Measurements from ENCODE around the gene SFMBT1.

The SFMBT1 gene

DNA sequence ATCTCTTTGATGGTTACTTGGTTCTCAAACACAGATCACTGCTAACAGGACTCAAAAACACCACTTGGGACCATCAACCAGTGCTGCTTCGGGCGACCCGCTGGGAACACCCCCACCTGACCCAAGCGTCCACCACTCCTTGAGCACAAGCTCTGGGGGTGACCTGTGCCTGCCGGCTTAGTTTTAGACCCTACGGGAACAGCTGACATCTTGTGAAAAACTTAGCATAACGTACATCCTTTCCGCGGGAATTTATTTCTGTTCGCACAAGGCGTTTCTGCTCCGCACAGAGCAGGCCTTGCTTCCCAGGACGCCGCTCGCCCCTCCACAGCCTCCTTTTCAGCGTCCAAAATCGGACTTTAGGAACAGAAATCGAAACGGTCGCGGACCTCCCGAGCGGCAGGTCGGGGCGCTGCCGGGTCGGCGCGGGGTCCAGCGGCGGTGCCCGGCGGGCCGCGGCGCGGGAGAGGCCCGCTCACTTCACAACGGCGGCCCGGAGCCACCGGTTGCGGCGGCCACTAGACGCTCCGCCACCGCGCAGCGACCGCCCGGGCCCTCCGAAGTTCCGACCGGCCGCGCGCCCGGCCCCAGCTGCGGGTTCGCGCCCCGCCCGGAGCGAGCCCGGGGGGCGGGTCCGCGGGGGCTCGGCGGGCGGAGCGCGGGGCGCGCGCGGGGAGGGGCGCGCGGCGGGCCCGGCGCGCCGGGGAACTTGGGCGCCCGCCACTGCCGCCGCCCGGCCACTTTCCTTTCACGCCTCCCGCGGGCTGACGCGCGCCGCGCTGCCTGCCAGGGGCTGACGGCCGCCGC is 959 bp downstream of the SFMBT1 start:
- Histone ChIP-seq H3K4me3 (ENCODE audit: low read depth, low read length) (peak overlapping the region; percentile 67), H3K27me3 (replicated peaks) (peaks cover 3% of the 10 kb centered on the region), H3K27ac (no peak overlapping the region), H3K36me3 (replicated peaks) (no peaks in the 10 kb centered on the region)
- DNase-seq = peak; percentile 18
- in situ Hi-C loops (cut with HindIII; ENCODE audit: low pct_ligation_motif_present, low sequenced_read_pairs) = no loop called here
- peak; percentile 6 for TF ChIP-seq CTCF (IDR thresholded peaks at IDR 0.05; ENCODE audit: low read depth, low read length, missing control alignments)

GRCh38 chr3:53044371-53044710 is 1.5 kb downstream of the SFMBT1 start:
- no peak overlapping the region for H3K27ac ChIP-seq
- DNase-seq = no peak

DNA sequence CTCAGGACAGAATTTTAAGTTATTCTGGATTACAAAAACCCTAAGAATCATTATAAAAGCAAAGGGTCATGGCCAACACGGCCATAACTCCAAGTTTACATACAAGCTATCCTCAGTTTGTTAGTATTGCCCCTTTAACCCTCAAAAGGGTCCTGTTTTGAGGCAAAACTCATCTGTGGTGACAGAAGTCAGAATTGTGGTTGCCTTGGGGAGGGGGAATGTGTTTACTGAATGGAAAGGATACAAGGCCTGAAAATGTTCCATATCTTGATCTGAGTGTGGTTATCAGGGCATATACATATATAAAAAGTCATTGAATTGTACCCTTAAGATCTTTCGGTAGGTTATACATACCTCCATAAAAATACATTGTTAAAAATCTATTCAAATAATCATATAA is 2.1 kb downstream of the SFMBT1 start:
- no peak for TF ChIP-seq CTCF (IDR thresholded peaks at IDR 0.05; ENCODE audit: low read depth, low read length, missing control alignments)
- no peaks in the 10 kb centered on the region for H3K36me3 ChIP-seq (replicated peaks)
- no peak overlapping the region for H3K4me3 ChIP-seq (ENCODE audit: low read depth, low read length)
- no peak for DNase-seq
- peaks cover 3% of the 10 kb centered on the region for H3K27me3 ChIP-seq (replicated peaks)
- H3K27ac ChIP-seq = no peak overlapping the region
- in situ Hi-C loops (cut with HindIII; ENCODE audit: low pct_ligation_motif_present, low sequenced_read_pairs) = no loop called here

More at GRCh38 chr3:53044371-53044710, 1.5 kb downstream of the SFMBT1 start:
- Histone ChIP-seq H3K27me3 (replicated peaks) (peaks cover 3% of the 10 kb centered on the region), H3K36me3 (replicated peaks) (no peaks in the 10 kb centered on the region), H3K4me3 (ENCODE audit: low read depth, low read length) (peak overlapping the region; percentile 67)
- in situ Hi-C loops (cut with HindIII; ENCODE audit: low pct_ligation_motif_present, low sequenced_read_pairs) = no loop called here
- no peak for TF ChIP-seq CTCF (IDR thresholded peaks at IDR 0.05; ENCODE audit: low read depth, low read length, missing control alignments)

GRCh38 chr3:53042651-53043050 is 3.2 kb downstream of the SFMBT1 start:
- in situ Hi-C loops (cut with HindIII; ENCODE audit: low pct_ligation_motif_present, low sequenced_read_pairs) = no loop called here

DNA sequence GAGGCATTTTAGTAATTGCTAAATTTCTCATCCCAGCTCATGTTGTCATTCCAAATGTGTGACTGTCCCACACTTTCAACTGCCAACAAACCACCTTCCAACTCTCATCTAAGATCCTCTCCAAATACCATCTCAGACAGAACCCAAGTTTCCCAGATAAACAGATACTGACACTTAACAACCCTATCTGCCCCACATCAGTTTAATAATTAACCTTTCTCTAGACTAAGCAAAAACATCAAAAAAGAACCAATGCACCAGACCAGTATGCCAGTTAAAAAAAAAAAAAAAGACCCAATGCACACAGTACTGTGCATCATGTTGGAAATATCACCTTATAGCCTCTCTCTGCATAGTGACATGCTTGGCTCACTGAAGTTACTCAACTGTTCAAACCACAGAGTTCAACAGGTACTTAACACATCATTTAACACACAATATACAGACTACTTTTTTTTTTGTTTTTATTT is 5.5 kb downstream of the SFMBT1 start:
- H3K36me3 ChIP-seq (replicated peaks) = no peaks in the 10 kb centered on the region
- no peak for TF ChIP-seq CTCF (IDR thresholded peaks at IDR 0.05; ENCODE audit: low read depth, low read length, missing control alignments)
- H3K27ac ChIP-seq = no peak overlapping the region
- DNase-seq = no peak
- in situ Hi-C loops (cut with HindIII; ENCODE audit: low pct_ligation_motif_present, low sequenced_read_pairs) = no loop called here
- no peaks in the 10 kb centered on the region for H3K27me3 ChIP-seq (replicated peaks)
- H3K4me3 ChIP-seq (ENCODE audit: low read depth, low read length) = no peak overlapping the region

More at GRCh38 chr3:53042651-53043050, 3.2 kb downstream of the SFMBT1 start:
- H3K36me3 ChIP-seq (replicated peaks) = no peaks in the 10 kb centered on the region
- no peak overlapping the region for H3K4me3 ChIP-seq (ENCODE audit: low read depth, low read length)
- TF ChIP-seq CTCF (IDR thresholded peaks at IDR 0.05; ENCODE audit: low read depth, low read length, missing control alignments) = no peak
- DNase-seq = no peak
- H3K27me3 ChIP-seq (replicated peaks) = peaks cover 3% of the 10 kb centered on the region
- no peak overlapping the region for H3K27ac ChIP-seq

DNA sequence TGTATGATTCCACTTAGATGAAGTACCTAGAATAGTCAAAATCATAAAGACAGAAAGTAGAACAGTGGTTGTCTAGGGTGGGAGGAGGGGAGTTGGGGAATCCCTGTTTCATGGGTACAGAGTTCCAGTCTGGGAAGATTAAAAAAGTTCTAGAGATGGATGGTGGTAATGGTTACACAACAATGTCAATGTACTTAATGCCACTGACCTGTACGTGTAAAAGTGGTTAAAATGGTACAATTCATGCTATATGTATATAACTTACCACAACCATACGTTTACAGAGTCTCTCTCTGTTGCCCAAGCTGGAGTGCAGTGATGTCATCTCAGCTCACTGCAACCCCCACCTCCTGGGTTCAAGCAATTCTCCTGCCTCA is 6.5 kb downstream of the SFMBT1 start:
- no peaks in the 10 kb centered on the region for H3K27me3 ChIP-seq (replicated peaks)
- H3K36me3 ChIP-seq (replicated peaks) = no peaks in the 10 kb centered on the region
- DNase-seq = no peak
- H3K27ac ChIP-seq = no peak overlapping the region
- TF ChIP-seq CTCF (IDR thresholded peaks at IDR 0.05; ENCODE audit: low read depth, low read length, missing control alignments) = no peak
- H3K4me3 ChIP-seq (ENCODE audit: low read depth, low read length) = no peak overlapping the region
- in situ Hi-C loops (cut with HindIII; ENCODE audit: low pct_ligation_motif_present, low sequenced_read_pairs) = no loop called here
